HG03378 (cell line): ENCODE measurements around the gene MEI4.
"Not testable (repeated sequence)": the region's sequence is repeated elsewhere in the genome, so short reads cannot be mapped to it uniquely, and the experiment has no call there.

Experiments used
- ATAC-seq: cut with Tn5 transposase; IDR thresholded peaks from one replicate; pipeline ENCODE4 v1.9.1; 2021; ENCODE audit warnings: mild to moderate bottlenecking, moderate library complexity; ENCODE audit not compliant: unreplicated experiment

The MEI4 gene

GRCh38 chr6:77814119-77814518, 161.3 kb downstream of the MEI4 start:
- no peak for ATAC-seq

- ATAC-seq = no peak
These were observed 162.7 kb downstream of the MEI4 start for GRCh38 chr6:77815531-77815930.

GRCh38 chr6:77816766-77817270, 164.0 kb downstream of the MEI4 start:
- no peak for ATAC-seq

DNA sequence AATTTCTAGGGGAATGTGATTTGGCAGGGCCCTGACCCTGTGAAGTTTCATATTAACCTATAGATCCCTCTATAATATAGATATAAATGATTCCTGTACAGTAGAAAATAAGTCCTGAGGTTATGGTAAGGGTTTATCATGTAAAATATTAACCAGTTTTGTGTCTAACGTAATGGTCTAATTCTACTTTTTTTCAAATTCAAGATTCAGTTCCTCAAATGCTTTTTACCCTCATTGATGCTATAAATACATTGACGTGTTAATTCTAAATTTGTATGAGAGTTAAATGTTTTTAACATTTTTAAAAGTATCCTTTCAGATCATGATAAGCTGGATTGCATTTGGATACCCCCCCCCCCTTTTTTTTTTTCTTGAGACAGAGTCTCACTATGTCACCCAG, 169.4 kb downstream of the MEI4 start:
- ATAC-seq = no peak

- ATAC-seq = no peak
These were observed 172.4 kb downstream of the MEI4 start for GRCh38 chr6:77825204-77825603.

DNA sequence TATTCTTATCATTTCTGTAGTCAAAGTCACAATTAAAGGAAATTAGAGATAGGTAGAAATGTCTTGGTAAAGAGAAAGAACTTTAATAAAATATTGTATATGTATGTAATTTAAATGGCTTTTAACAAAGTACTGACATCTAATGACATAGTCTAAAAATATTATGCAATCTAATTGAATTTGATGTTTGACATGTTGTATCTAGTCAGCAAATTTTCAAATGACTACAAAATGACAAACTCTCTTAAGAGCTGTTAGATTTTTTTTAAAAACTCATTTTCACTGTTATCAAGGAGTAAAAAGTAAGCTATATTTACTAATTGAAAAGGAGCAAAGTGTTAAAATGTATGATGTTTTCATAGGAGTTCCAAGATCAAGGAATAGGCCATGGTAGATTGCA, 176.9 kb downstream of the MEI4 start:
- no peak for ATAC-seq

DNA sequence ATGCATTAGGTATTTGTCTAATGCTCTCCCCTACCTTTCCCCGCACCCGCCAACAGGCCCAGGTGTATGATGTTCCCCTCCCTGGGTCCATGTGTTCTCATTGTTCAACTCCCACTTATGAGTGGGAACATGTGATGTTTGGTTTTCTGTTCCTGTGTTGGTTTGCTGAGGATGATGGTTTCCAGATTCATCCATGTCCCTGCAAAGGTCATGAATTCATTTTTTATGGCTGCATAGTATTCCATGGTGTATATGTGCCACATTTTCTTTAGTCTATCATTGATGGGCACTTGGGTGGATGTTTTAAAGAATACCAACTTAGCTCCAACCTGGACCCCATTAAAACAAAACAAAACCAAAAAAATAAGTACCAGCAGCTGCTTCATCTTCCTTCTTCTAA, 180.9 kb downstream of the MEI4 start:
- not testable (repeated sequence) for ATAC-seq

- no peak for ATAC-seq
These were observed 181.8 kb downstream of the MEI4 start for GRCh38 chr6:77834591-77834996.

GRCh38 chr6:77837034-77837784, 184.4 kb downstream of the MEI4 start:
- no peak for ATAC-seq

GRCh38 chr6:77839292-77839691, 186.5 kb downstream of the MEI4 start:
- ATAC-seq = no peak

GRCh38 chr6:77844822-77845221, 192.0 kb downstream of the MEI4 start:
- ATAC-seq = no peak

DNA sequence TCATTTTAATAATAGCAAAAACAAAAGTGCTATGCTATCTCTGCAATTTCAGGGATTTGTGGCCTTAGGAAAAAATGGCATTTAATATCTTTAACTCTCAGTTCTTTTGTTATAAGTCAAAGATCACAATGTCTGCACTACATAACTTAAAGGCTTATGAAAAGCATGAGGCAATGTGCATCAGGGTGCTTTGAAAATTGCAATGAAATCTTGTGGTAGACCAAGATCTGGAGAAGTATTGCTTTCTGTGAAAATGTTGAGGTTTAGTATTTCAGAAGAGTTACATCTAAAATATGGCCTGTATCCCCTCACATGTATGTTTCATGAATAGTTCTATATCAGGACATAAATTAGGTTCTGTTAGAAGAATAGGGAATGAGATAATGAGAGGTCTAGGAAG, 200.6 kb downstream of the MEI4 start:
- no peak for ATAC-seq

- no peak for ATAC-seq
These were observed 203.6 kb downstream of the MEI4 start for GRCh38 chr6:77856391-77856790.

GRCh38 chr6:77857421-77857820, 204.6 kb downstream of the MEI4 start:
- no peak for ATAC-seq

DNA sequence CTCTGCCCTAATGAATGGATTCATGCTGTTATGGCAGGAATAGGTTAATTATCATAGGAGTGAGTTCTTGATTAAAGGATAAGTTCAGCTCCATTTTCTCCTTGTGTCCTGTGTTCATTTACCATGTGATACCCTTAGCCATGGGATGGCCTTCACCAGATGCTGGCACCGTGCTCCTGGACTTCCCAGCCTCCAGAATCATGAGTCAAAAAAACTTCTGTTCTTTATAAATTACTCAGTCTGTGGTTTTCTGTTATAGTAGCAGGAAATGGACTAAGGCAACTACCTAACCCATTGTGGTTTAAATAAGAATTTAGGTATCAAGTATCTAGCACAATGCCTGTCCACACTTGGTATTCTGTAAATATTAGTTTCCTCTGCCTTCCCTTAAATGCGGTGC, 223.5 kb downstream of the MEI4 start:
- no peak for ATAC-seq

GRCh38 chr6:77879527-77879926, 226.7 kb downstream of the MEI4 start:
- ATAC-seq = no peak

DNA sequence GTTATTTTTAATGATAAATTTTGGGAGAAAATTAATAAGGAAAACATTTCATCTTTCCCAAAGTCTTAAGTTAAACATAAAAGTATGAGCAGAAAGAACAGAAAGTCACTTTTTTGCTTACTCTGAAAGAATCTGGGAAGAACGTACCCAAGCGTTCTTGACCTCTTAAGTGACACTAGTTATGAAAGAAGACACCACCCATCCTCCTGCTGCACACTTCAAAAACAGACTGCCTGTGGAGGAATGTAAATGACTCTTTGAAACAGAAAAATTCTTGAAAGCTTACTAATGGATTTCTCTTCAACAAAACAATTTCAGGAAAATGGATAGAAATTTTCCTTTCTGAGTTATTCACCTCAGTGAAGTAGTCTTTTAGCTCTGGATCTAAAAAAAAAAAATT, 227.7 kb downstream of the MEI4 start:
- no peak for ATAC-seq

DNA sequence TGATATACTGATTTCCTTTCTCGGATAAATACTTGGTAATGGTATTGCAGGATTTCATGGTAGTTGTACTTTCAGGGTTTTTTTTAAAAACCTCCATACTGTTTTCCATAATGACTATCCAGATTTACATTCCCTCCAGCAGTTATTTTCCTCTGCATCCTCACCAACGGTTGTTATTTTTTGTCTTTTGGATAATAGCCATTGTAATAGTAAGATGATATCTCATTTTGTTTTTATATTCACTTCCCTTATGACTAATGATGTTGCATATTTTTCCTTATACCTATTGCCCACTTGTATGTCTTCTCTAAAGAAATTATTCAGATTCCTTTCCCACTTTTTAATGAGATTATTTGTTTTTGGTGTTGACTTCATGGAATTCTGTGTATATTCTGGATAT, 231.0 kb downstream of the MEI4 start:
- ATAC-seq = no peak

- no peak for ATAC-seq
These were observed 240.6 kb downstream of the MEI4 start for GRCh38 chr6:77893391-77893790.

DNA sequence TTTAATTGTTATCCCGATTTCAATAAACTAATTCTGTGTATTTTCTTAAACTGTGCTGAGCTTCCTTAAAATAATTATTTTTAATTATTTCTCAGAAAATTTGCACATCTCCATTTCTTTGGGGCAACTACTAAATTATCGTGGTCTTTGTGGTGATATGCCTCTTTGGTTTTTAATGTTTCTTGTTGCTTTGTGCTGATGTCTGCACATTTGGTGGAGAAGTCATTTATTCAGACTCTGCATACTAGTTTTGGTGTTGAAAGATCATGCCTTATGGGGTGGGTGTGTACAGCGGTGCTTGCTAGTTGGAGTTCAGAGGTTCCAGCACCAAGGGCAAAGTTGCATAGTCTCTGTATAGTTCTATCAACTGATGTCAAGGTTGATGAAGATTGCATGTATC, 253.2 kb downstream of the MEI4 start:
- no peak for ATAC-seq

- no peak for ATAC-seq
These were observed 258.0 kb downstream of the MEI4 start for GRCh38 chr6:77910826-77911225.

DNA sequence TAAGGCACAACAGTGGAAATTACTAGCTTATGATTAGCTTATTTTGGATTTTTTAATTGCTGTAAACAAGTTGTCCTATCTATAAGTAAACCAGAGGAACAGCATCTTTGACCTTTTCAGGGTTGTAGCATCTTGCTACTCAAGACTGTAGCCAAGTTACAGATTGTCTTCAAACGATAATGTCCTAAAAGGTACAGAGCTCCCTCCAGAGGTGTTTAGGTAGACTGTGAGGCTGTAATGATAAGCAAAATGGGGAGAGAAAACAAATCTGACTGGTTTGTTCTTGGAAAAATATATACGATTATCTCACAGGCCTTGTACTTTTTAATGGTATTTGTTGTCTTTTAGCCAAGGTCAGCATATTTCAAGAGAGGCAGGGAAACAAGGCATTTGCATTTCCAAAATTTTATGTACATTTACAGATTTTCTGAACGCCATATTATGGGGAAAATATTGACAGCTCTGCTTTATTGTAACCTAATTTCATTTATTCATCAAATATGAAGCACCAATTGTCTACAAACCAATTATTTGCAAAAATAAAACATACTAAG, 273.4 kb downstream of the MEI4 start:
- no peak for ATAC-seq

DNA sequence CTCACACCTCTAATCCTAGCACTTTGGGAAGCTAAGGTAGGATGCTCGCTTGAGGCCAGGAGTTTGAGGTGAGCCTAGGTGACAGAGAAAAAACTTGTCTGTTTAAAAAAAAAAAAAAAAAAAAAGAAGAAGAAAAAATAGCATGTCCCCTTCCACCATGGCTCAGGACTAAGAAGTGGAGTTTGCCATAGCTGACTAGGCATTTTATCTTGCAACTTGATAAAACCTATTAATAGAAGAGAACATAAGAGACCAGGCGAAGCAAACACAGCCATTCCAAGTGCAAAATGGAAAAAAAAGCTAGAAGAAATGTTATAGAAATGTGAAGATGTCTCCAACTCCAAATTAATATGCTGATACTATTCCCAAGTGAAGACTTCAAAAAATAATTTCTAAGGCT, 277.5 kb downstream of the MEI4 start:
- ATAC-seq = no peak
